IMR-90 (cell line): ENCODE measurements around the gene IGF2BP3. TPM values are rescaled to one million over a fixed set of nuclear protein-coding genes. Genes with fewer than 3 reads are reported as not detected.

Experiments
- ATAC-seq: fragments of 200-7000 bp; cut with Tn5 transposase; 2 replicates; pipeline ENCODE4 v1.9.1; 2020; ENCODE audit warnings: low read depth, mild to moderate bottlenecking, moderate library complexity
- BruUV-seq: library from RNA; stranded (reverse); fragments of 400-500 nt; replicated peaks from 2 replicates; lab custom pipeline; 2021; lab: Mats Ljungman, UMichigan
- CTCF ChIA-PET: fragments of 300-600 bp; formaldehyde crosslinking; extraction: SDS; loops from one replicate; lab custom pipeline; 2021; ENCODE audit warnings: antibody characterized with exemption; lab: Yijun Ruan, JAX
- POLR2A ChIA-PET: fragments of 300-600 bp; sonication (Branson Sonifier 250); formaldehyde crosslinking; loops from one replicate; lab custom pipeline; 2022; ENCODE audit warnings: antibody characterized with exemption; ENCODE audit not compliant: unreplicated experiment; lab: Charles Lee
- DNase-seq: peaks from one replicate; pipeline ENCODE4 v3.0.0; 2013
- H2AFZ ChIP-seq: replicated peaks from 2 replicates; pipeline ENCODE3; 2013; ENCODE audit warnings: low read length, mild to moderate bottlenecking; ENCODE audit not compliant: poor library complexity
- H2AK5ac ChIP-seq: 2 replicates; pipeline ENCODE4 v1.6.1; 2013; ENCODE audit warnings: low read depth, low read length, inconsistent platforms
- H2AK9ac ChIP-seq: replicated peaks from 2 replicates; pipeline ENCODE3; 2013; ENCODE audit warnings: mild to moderate bottlenecking, low read depth, low read length, moderate library complexity; ENCODE audit not compliant: poor library complexity
- H2BK120ac ChIP-seq: 2 replicates; pipeline ENCODE4 v1.6.1; 2013; ENCODE audit warnings: low read depth, low read length, inconsistent platforms
- H2BK15ac ChIP-seq: 3 replicates; pipeline ENCODE4 v1.6.1; 2013; ENCODE audit warnings: low read depth, low read length, inconsistent platforms
- H2BK20ac ChIP-seq: 2 replicates; pipeline ENCODE4 v1.6.1; 2013; ENCODE audit warnings: low read depth, mild to moderate bottlenecking, inconsistent platforms, low read length, moderate library complexity
- H2BK5ac ChIP-seq: 2 replicates; pipeline ENCODE4 v1.6.1; 2013; ENCODE audit warnings: mild to moderate bottlenecking, low read depth, low read length, inconsistent platforms; ENCODE audit not compliant: poor library complexity, severe bottlenecking
- H3K14ac ChIP-seq: replicated peaks from 2 replicates; pipeline ENCODE4 v1.6.1; 2013; ENCODE audit warnings: low read depth, low read length, inconsistent platforms
- H3K18ac ChIP-seq: 2 replicates; pipeline ENCODE4 v1.6.1; 2013; ENCODE audit warnings: low read depth, low read length, control low read depth
- H3K23ac ChIP-seq: 2 replicates; pipeline ENCODE4 v1.6.1; 2013; ENCODE audit warnings: low read depth, low read length, inconsistent platforms
- H3K27ac ChIP-seq: 2 replicates; pipeline ENCODE4 v1.5.1; 2013; ENCODE audit warnings: mild to moderate bottlenecking, control low read depth, low read length; ENCODE audit not compliant: insufficient read depth
- H3K27me3 ChIP-seq: 2 replicates; pipeline ENCODE4 v1.6.1; 2013; ENCODE audit warnings: low read length; ENCODE audit not compliant: control insufficient read depth, insufficient read depth
- H3K36me3 ChIP-seq: 2 replicates; pipeline ENCODE4 v1.6.1; 2013; ENCODE audit warnings: low read length, mixed read lengths; ENCODE audit not compliant: control insufficient read depth, insufficient read depth
- H3K4ac ChIP-seq: 2 replicates; pipeline ENCODE4 v1.6.1; 2013; ENCODE audit warnings: low read depth, low read length, inconsistent platforms
- H3K4me1 ChIP-seq: 2 replicates; pipeline ENCODE4 v1.6.1; 2013; ENCODE audit warnings: low read length, mixed read lengths; ENCODE audit not compliant: control insufficient read depth, insufficient read depth
- H3K4me2 ChIP-seq: 2 replicates; pipeline ENCODE4 v1.6.1; 2013; ENCODE audit warnings: low read depth, mild to moderate bottlenecking, control low read depth, low read length, moderate library complexity
- H3K4me3 ChIP-seq: 2 replicates; pipeline ENCODE4 v1.5.1; 2013; ENCODE audit warnings: low read depth, mild to moderate bottlenecking, control low read depth, low read length, moderate library complexity; ENCODE audit not compliant: insufficient read depth
- H3K56ac ChIP-seq: 2 replicates; pipeline ENCODE4 v1.6.1; 2013; ENCODE audit warnings: low read length, inconsistent platforms; ENCODE audit not compliant: insufficient read depth; ENCODE audit errors: extremely low read depth
- H3K79me1 ChIP-seq, 2 experiments: 2 replicates each; pipeline ENCODE4 v1.6.1; 2013; ENCODE audit warnings: low read length in 2 of 2, inconsistent platforms in 1 of 2, low read depth in 1 of 2
- H3K9ac ChIP-seq: 2 replicates; pipeline ENCODE4 v1.6.1; 2013; ENCODE audit warnings: low read depth, low read length, control low read depth
- H3K9me1 ChIP-seq: 2 replicates; pipeline ENCODE4 v1.6.1; 2013; ENCODE audit warnings: low read length, inconsistent platforms; ENCODE audit not compliant: insufficient read depth
- H3K9me3 ChIP-seq: 2 replicates; pipeline ENCODE4 v1.6.1; 2013; ENCODE audit warnings: low read length; ENCODE audit not compliant: control insufficient read depth, insufficient read depth
- H4K20me1 ChIP-seq: 2 replicates; pipeline ENCODE4 v1.6.1; 2013; ENCODE audit warnings: low read length, inconsistent platforms; ENCODE audit not compliant: insufficient read depth
- H4K5ac ChIP-seq: 2 replicates; pipeline ENCODE4 v1.6.1; 2013; ENCODE audit warnings: mild to moderate bottlenecking, low read depth, low read length, control low read depth
- H4K8ac ChIP-seq, 2 experiments: 2 replicates each; pipeline ENCODE4 v1.6.1; 2013; ENCODE audit warnings: low read depth in 2 of 2, low read length in 2 of 2, control low read depth in 1 of 2, inconsistent platforms in 1 of 2
- H4K91ac ChIP-seq: 2 replicates; pipeline ENCODE4 v1.6.1; 2013; ENCODE audit warnings: low read depth, low read length, inconsistent platforms; ENCODE audit not compliant: insufficient read depth
- CEBPB ChIP-seq: IDR thresholded peaks from 2 replicates; pipeline ENCODE4 v1.6.1; 2012; ENCODE audit warnings: low read depth, low read length, improper control_type of control experiment
- FOS ChIP-seq: fragments of 150-350 bp; IDR thresholded peaks from 2 replicates; pipeline ENCODE4 v1.6.1; 2016; ENCODE audit warnings: low read depth, low read length
- MAFK ChIP-seq: IDR thresholded peaks from 2 replicates; pipeline ENCODE4 v1.6.1; 2012; ENCODE audit warnings: low read depth, low read length, improper control_type of control experiment
- MAZ ChIP-seq: IDR thresholded peaks from 2 replicates; pipeline ENCODE4 v1.6.1; 2012; ENCODE audit warnings: low read depth, mild to moderate bottlenecking, low read length, improper control_type of control experiment, moderate library complexity, borderline replicate concordance
- MXI1 ChIP-seq: IDR thresholded peaks from 2 replicates; pipeline ENCODE4 v1.6.1; 2012; ENCODE audit warnings: low read depth, mild to moderate bottlenecking, low read length, moderate library complexity, borderline replicate concordance
- NFE2L2 ChIP-seq: fragments of 150-350 bp; IDR thresholded peaks from 2 replicates; pipeline ENCODE4 v1.6.1; 2016; ENCODE audit warnings: low read depth, mild to moderate bottlenecking, low read length
- RAD21 ChIP-seq: IDR thresholded peaks from 2 replicates; pipeline ENCODE4 v1.6.1; 2012; ENCODE audit warnings: low read length, improper control_type of control experiment
- RCOR1 ChIP-seq: IDR thresholded peaks from 2 replicates; pipeline ENCODE4 v1.6.1; 2012; ENCODE audit warnings: mild to moderate bottlenecking, low read length, improper control_type of control experiment; ENCODE audit not compliant: insufficient replicate concordance
- WGBS, 2 experiments: methylation state at CpG; one replicate each; pipeline versions ENCODE4 v1.1.5 to v1.1.7; 2013; ENCODE audit warnings: missing lambda C conversion rate in 2 of 2; ENCODE audit not compliant: insufficient read length in 1 of 2; ENCODE audit errors: extremely low coverage in 2 of 2; 5-methylcytosine and 5-hydroxymethylcytosine counted together
- dilution Hi-C: fragments of 300-500 bp; cut with HindIII; formaldehyde crosslinking; loops from one replicate; pipeline ENCODE4 v1.14.3; 2018; ENCODE audit warnings: low sequenced_read_pairs; ENCODE audit not compliant: unreplicated experiment
- in situ Hi-C: fragments of 300-500 bp; cut with MboI; formaldehyde crosslinking; loops from 3 replicates; pipeline ENCODE4 v1.14.3; 2019; ENCODE audit warnings: low sequenced_read_pairs, inconsistent platforms, mixed read lengths
- intact Hi-C: fragments of 100-400 bp; cut with micrococcal nuclease; formaldehyde crosslinking; loops from 2 replicates; pipeline ENCODE4 v1.10.0; 2022
- polyA plus RNA-seq, 3 experiments: library from polyadenylated mRNA; depleted of rRNA; stranded (reverse); fragments of >200 nt; gene quantifications; 2 replicates each; pipeline ENCODE4 v1.2.3, GENCODE V29; 2012; ENCODE audit warnings: low replicate concordance in 1 of 3
- total RNA-seq: library from RNA; depleted of rRNA; stranded (reverse); fragments of >200 nt; gene quantifications from 2 replicates; pipeline ENCODE4 v1.2.3, GENCODE V29; 2012
- TF ChIP-seq, protein P1 (sequence below): fragments of 150-350 bp; IDR thresholded peaks from 2 replicates; pipeline ENCODE4 v1.6.1; 2016; ENCODE audit warnings: low read depth, mild to moderate bottlenecking, low read length, moderate library complexity, borderline replicate concordance
- TF ChIP-seq, protein P2 (sequence below): conservative IDR thresholded peaks from 2 replicates; pipeline ENCODE4 v1.5.1; 2012; ENCODE audit warnings: mild to moderate bottlenecking, low read depth, low read length, improper control_type of control experiment

The IGF2BP3 gene
- total and polyA plus RNA-seq, 2 of the 4 experiments (the other 2 are of a cell fraction) = 50.9 to 59.3 TPM

DNA sequence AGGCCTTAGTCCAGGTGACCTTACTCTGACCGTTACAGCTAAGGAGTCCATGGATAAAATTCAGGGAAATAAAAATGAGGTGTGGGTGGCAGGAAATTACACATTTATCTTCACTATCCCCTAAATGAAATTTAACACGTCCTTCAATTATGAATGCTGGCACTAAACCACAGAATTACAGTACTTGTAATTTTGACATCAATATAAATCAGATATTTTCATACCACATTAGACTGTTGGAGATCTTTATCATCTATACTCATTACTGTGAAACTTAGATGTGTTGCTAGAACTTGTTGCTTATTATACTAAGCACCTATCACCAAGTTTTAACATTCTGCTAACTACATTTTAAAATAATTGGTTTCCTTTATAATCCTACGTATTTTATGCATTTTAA is 51.1 kb downstream of the IGF2BP3 start:
- ATAC-seq = no peak
- Histone ChIP-seq H3K14ac (no peak overlapping the region), H3K4me3 (no peak overlapping the region), H3K36me3 (peaks cover 14% of the 10 kb centered on the region), H3K23ac (no peak overlapping the region), H4K20me1 (peaks cover 36% of the 10 kb centered on the region), H3K18ac (no peak overlapping the region), H3K4me1 (no peaks in the 10 kb centered on the region; the same call in 1 of the 2 replicates), H2BK5ac (no peak overlapping the region), H2BK15ac (no peak overlapping the region), H2AK5ac (no peak overlapping the region), H2BK120ac (no peak overlapping the region), H3K9me3 (no peaks in the 10 kb centered on the region), H4K91ac (no peak overlapping the region), H3K56ac (no peak overlapping the region), H3K9ac (no peak overlapping the region), H3K4ac (no peak overlapping the region), H3K4me2 (no peak overlapping the region), H3K79me1 (peaks cover 17 to 72% of the 10 kb centered on the region in 2 experiments), H3K9me1 (peaks cover 7% of the 10 kb centered on the region), H2BK20ac (no peak overlapping the region), H4K5ac (no peak overlapping the region), H4K8ac (no peak overlapping the region), H3K27me3 (no peaks in the 10 kb centered on the region), H2AFZ (no peak overlapping the region), H2AK9ac (no peak overlapping the region), H3K27ac (no peak overlapping the region)
- intact Hi-C loops = no loop called here
- no peak for DNase-seq
- CTCF ChIA-PET = interaction anchor here (0.6 to 2.1 kb wide), 2 partner anchors 11 to 213 kb away, joined by 3 to 11 read pairs; no protein-coding TSS in a partner anchor
- dilution Hi-C loops = no loop called here
- in situ Hi-C loops = no loop called here
- TF ChIP-seq NFE2L2 = no peak
- no peak for TF ChIP-seq MAZ
- TF ChIP-seq, protein P1, sequence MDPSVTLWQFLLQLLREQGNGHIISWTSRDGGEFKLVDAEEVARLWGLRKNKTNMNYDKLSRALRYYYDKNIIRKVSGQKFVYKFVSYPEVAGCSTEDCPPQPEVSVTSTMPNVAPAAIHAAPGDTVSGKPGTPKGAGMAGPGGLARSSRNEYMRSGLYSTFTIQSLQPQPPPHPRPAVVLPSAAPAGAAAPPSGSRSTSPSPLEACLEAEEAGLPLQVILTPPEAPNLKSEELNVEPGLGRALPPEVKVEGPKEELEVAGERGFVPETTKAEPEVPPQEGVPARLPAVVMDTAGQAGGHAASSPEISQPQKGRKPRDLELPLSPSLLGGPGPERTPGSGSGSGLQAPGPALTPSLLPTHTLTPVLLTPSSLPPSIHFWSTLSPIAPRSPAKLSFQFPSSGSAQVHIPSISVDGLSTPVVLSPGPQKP = no peak
- no peak for TF ChIP-seq MAFK
- TF ChIP-seq MXI1 = no peak
- no peak for TF ChIP-seq CEBPB
- TF ChIP-seq, protein P2, sequence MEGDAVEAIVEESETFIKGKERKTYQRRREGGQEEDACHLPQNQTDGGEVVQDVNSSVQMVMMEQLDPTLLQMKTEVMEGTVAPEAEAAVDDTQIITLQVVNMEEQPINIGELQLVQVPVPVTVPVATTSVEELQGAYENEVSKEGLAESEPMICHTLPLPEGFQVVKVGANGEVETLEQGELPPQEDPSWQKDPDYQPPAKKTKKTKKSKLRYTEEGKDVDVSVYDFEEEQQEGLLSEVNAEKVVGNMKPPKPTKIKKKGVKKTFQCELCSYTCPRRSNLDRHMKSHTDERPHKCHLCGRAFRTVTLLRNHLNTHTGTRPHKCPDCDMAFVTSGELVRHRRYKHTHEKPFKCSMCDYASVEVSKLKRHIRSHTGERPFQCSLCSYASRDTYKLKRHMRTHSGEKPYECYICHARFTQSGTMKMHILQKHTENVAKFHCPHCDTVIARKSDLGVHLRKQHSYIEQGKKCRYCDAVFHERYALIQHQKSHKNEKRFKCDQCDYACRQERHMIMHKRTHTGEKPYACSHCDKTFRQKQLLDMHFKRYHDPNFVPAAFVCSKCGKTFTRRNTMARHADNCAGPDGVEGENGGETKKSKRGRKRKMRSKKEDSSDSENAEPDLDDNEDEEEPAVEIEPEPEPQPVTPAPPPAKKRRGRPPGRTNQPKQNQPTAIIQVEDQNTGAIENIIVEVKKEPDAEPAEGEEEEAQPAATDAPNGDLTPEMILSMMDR = no peak
- no peak for TF ChIP-seq RAD21
- no peak for TF ChIP-seq RCOR1
- no peak for TF ChIP-seq FOS
- POLR2A ChIA-PET = no interaction called here
- BruUV-seq = no TSS peak
- no CpG with 5 or more reads among the region's 3 CpGs for WGBS, 2 experiments
